ENCODE results near the gene CREBL2. TPM values are rescaled to one million over a fixed set of nuclear protein-coding genes. Genes with fewer than 3 reads are reported as not detected.
A peak's percentile ranks its signal among the peaks of the same experiment; 100 is the strongest.

Gene CREBL2
- total and polyA plus RNA-seq, 2 of the 13 experiments (the other 11 are each of a cell fraction or from before 2014, with no cell fraction given) = 6.9 to 8.4 TPM

DNA sequence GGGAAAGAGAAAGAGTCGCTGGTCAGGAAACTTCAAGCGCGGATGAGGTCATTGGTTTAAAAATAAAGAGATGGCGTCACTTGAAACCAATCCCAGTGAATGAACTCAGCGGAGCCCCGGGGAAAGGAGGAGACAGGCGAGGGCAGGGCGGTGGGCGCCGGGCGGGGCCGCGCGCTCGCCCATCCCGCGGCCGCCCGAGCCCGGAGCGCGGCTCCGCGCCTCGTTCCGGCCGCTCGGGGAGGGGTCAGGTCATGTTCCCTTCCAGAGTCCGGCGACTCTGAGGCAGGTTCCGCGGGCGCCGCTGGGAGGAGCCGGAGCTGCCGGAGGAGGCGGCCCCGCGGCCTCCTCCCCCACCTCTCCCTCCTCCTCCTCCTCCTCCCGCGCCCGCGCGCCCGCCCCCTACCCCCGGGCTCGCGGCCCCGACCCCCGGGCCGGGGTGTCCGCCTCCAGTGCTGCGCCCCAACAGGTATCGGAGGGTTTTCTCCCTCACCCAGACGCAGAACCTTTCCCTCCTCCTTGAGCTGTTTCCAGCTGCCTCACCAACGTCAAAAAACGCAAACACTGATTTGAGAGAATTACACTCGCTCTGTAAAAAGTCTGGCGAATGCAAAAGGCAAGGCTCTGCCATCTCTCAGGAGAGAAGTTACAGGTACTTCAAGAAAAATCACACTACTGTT, 49.0 kb upstream of the CREBL2 start, which contains the start of gene DUSP16 (continued):
- TF ChIP-seq, protein P1, sequence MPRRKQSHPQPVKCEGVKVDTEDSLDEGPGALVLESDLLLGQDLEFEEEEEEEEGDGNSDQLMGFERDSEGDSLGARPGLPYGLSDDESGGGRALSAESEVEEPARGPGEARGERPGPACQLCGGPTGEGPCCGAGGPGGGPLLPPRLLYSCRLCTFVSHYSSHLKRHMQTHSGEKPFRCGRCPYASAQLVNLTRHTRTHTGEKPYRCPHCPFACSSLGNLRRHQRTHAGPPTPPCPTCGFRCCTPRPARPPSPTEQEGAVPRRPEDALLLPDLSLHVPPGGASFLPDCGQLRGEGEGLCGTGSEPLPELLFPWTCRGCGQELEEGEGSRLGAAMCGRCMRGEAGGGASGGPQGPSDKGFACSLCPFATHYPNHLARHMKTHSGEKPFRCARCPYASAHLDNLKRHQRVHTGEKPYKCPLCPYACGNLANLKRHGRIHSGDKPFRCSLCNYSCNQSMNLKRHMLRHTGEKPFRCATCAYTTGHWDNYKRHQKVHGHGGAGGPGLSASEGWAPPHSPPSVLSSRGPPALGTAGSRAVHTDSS (CRISPR knock-in tag; conservative IDR thresholded peaks at IDR 0.05) = no peak
- TF ChIP-seq, protein P2, sequence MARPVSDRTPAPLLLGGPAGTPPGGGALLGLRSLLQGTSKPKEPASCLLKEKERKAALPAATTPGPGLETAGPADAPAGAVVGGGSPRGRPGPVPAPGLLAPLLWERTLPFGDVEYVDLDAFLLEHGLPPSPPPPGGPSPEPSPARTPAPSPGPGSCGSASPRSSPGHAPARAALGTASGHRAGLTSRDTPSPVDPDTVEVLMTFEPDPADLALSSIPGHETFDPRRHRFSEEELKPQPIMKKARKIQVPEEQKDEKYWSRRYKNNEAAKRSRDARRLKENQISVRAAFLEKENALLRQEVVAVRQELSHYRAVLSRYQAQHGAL (CRISPR knock-in tag; IDR thresholded peaks at IDR 0.05; ENCODE audit: not compliant biosample characterization) = no peak
- TF ChIP-seq, protein P3, sequence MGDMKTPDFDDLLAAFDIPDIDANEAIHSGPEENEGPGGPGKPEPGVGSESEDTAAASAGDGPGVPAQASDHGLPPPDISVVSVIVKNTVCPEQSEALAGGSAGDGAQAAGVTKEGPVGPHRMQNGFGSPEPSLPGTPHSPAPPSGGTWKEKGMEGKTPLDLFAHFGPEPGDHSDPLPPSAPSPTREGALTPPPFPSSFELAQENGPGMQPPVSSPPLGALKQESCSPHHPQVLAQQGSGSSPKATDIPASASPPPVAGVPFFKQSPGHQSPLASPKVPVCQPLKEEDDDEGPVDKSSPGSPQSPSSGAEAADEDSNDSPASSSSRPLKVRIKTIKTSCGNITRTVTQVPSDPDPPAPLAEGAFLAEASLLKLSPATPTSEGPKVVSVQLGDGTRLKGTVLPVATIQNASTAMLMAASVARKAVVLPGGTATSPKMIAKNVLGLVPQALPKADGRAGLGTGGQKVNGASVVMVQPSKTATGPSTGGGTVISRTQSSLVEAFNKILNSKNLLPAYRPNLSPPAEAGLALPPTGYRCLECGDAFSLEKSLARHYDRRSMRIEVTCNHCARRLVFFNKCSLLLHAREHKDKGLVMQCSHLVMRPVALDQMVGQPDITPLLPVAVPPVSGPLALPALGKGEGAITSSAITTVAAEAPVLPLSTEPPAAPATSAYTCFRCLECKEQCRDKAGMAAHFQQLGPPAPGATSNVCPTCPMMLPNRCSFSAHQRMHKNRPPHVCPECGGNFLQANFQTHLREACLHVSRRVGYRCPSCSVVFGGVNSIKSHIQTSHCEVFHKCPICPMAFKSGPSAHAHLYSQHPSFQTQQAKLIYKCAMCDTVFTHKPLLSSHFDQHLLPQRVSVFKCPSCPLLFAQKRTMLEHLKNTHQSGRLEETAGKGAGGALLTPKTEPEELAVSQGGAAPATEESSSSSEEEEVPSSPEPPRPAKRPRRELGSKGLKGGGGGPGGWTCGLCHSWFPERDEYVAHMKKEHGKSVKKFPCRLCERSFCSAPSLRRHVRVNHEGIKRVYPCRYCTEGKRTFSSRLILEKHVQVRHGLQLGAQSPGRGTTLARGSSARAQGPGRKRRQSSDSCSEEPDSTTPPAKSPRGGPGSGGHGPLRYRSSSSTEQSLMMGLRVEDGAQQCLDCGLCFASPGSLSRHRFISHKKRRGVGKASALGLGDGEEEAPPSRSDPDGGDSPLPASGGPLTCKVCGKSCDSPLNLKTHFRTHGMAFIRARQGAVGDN (CRISPR knock-in tag; IDR thresholded peaks at IDR 0.05) = peak; percentile 73
- TF ChIP-seq, protein P4, sequence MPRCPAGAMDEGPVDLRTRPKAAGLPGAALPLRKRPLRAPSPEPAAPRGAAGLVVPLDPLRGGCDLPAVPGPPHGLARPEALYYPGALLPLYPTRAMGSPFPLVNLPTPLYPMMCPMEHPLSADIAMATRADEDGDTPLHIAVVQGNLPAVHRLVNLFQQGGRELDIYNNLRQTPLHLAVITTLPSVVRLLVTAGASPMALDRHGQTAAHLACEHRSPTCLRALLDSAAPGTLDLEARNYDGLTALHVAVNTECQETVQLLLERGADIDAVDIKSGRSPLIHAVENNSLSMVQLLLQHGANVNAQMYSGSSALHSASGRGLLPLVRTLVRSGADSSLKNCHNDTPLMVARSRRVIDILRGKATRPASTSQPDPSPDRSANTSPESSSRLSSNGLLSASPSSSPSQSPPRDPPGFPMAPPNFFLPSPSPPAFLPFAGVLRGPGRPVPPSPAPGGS (CRISPR knock-in tag; IDR thresholded peaks at IDR 0.05) = no peak
- TF ChIP-seq, protein P5, sequence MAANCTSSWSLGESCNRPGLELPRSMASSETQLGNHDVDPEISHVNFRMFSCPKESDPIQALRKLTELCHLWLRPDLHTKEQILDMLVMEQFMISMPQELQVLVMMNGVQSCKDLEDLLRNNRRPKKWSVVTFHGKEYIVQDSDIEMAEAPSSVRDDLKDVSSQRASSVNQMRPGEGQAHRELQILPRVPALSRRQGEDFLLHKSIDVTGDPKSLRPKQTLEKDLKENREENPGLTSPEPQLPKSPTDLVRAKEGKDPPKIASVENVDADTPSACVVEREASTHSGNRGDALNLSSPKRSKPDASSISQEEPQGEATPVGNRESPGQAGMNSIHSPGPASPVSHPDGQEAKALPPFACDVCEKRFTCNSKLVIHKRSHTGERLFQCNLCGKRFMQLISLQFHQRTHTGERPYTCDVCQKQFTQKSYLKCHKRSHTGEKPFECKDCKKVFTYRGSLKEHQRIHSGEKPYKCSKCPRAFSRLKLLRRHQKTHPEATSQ (CRISPR knock-in tag; IDR thresholded peaks at IDR 0.05; ENCODE audit: borderline replicate concordance) = no peak
- TF ChIP-seq DNMT3B (CRISPR knock-in tag; conservative IDR thresholded peaks at IDR 0.05) (no peak), NKX3-1 (CRISPR knock-in tag; IDR thresholded peaks at IDR 0.05) (no peak), IKZF4 (CRISPR knock-in tag; IDR thresholded peaks at IDR 0.05; ENCODE audit: borderline replicate concordance, low read depth, not compliant biosample characterization) (no peak), KAT8 (CRISPR knock-in tag; IDR thresholded peaks at IDR 0.05) (0 out of 2 replicates have a peak, but pooled peaks have one; percentile 22), RELA (CRISPR knock-in tag; IDR thresholded peaks at IDR 0.05) (no peak), SMAD1 (CRISPR knock-in tag; IDR thresholded peaks at IDR 0.05; ENCODE audit: borderline replicate concordance, low read depth) (no peak)
- TF ChIP-seq, protein P6, sequence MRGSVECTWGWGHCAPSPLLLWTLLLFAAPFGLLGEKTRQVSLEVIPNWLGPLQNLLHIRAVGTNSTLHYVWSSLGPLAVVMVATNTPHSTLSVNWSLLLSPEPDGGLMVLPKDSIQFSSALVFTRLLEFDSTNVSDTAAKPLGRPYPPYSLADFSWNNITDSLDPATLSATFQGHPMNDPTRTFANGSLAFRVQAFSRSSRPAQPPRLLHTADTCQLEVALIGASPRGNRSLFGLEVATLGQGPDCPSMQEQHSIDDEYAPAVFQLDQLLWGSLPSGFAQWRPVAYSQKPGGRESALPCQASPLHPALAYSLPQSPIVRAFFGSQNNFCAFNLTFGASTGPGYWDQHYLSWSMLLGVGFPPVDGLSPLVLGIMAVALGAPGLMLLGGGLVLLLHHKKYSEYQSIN (CRISPR knock-in tag; IDR thresholded peaks at IDR 0.05; ENCODE audit: borderline replicate concordance) = no peak
- TF ChIP-seq, protein P7, sequence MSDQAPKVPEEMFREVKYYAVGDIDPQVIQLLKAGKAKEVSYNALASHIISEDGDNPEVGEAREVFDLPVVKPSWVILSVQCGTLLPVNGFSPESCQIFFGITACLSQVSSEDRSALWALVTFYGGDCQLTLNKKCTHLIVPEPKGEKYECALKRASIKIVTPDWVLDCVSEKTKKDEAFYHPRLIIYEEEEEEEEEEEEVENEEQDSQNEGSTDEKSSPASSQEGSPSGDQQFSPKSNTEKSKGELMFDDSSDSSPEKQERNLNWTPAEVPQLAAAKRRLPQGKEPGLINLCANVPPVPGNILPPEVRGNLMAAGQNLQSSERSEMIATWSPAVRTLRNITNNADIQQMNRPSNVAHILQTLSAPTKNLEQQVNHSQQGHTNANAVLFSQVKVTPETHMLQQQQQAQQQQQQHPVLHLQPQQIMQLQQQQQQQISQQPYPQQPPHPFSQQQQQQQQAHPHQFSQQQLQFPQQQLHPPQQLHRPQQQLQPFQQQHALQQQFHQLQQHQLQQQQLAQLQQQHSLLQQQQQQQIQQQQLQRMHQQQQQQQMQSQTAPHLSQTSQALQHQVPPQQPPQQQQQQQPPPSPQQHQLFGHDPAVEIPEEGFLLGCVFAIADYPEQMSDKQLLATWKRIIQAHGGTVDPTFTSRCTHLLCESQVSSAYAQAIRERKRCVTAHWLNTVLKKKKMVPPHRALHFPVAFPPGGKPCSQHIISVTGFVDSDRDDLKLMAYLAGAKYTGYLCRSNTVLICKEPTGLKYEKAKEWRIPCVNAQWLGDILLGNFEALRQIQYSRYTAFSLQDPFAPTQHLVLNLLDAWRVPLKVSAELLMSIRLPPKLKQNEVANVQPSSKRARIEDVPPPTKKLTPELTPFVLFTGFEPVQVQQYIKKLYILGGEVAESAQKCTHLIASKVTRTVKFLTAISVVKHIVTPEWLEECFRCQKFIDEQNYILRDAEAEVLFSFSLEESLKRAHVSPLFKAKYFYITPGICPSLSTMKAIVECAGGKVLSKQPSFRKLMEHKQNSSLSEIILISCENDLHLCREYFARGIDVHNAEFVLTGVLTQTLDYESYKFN (CRISPR knock-in tag; conservative IDR thresholded peaks at IDR 0.05) = peak; percentile 49

Data from HepG2 (cell line).